H1 (cell line): ENCODE measurements around the gene DNAJC6. TPM values are rescaled to one million over a fixed set of nuclear protein-coding genes. Genes with fewer than 3 reads are reported as not detected.
A peak's percentile ranks its signal among the peaks of the same experiment; 100 is the strongest.

Experiments used
- CTCF ChIA-PET: fragments of 300-600 bp; sonication (Branson Sonifier 250); formaldehyde crosslinking; loops from one replicate; lab custom pipeline; 2021; ENCODE audit not compliant: partially characterized antibody; lab: Charles Lee
- POLR2A ChIA-PET: fragments of 300-600 bp; sonication (Branson Sonifier 250); formaldehyde crosslinking; loops from one replicate; lab custom pipeline; 2021; ENCODE audit warnings: inconsistent platforms; ENCODE audit not compliant: partially characterized antibody; lab: Charles Lee
- DNase-seq, 2 experiments: peaks; one replicate each; pipeline versions ENCODE4 v3.0.0 to v3.0.0-alpha.2; 2010 to 2022; ENCODE audit warnings: low spot score in 2 of 2, low read depth in 1 of 2, mixed read lengths in 1 of 2
- FAIRE-seq: peaks from 2 replicates; lab custom pipeline; 2011; peaks lifted over from hg19 to GRCh38; lab: Jason Lieb, UNC
- H2AFZ ChIP-seq: 2 replicates; pipeline ENCODE4 v1.8.1; 2012; ENCODE audit warnings: low read length, inconsistent platforms
- H2AK5ac ChIP-seq: 2 replicates; pipeline ENCODE4 v1.6.1; 2013; ENCODE audit warnings: low read depth, low read length
- H2BK120ac ChIP-seq: replicated peaks from 2 replicates; pipeline ENCODE3; 2013; ENCODE audit warnings: low read depth, low read length, inconsistent platforms
- H2BK12ac ChIP-seq: 2 replicates; pipeline ENCODE4 v1.6.1; 2013; ENCODE audit warnings: low read depth, low read length
- H2BK15ac ChIP-seq: 2 replicates; pipeline ENCODE4 v1.6.1; 2013; ENCODE audit warnings: low read length
- H2BK20ac ChIP-seq: 2 replicates; pipeline ENCODE4 v1.6.1; 2013; ENCODE audit warnings: low read length
- H2BK5ac ChIP-seq: 2 replicates; pipeline ENCODE4 v1.6.1; 2013; ENCODE audit warnings: low read depth, low read length
- H3K14ac ChIP-seq: 2 replicates; pipeline ENCODE4 v1.6.1; 2013; ENCODE audit warnings: inconsistent platforms; ENCODE audit not compliant: insufficient read length
- H3K18ac ChIP-seq: 2 replicates; pipeline ENCODE4 v1.6.1; 2013; ENCODE audit warnings: low read length; ENCODE audit errors: extremely low read depth
- H3K23ac ChIP-seq: 2 replicates; pipeline ENCODE4 v1.6.1; 2013; ENCODE audit warnings: inconsistent platforms; ENCODE audit not compliant: insufficient read length
- H3K23me2 ChIP-seq: 2 replicates; pipeline ENCODE4 v1.6.1; 2013; ENCODE audit warnings: low read depth, low read length
- H3K27ac ChIP-seq: 2 replicates; pipeline ENCODE4 v1.6.1; 2011; ENCODE audit warnings: low read depth, low read length, inconsistent platforms
- H3K27me3 ChIP-seq, 4 experiments: replicated peaks in 1 of 4; 1 replicate in 1 of 4; 2 replicates in 3 of 4; pipeline versions ENCODE4 v1.6.1 to v1.8.1; 2011 to 2013; ENCODE audit warnings: low read length in 3 of 4, mild to moderate bottlenecking in 3 of 4, inconsistent platforms in 2 of 4, mixed read lengths in 2 of 4, moderate library complexity in 1 of 4; ENCODE audit not compliant: control insufficient read depth in 3 of 4, insufficient read depth in 3 of 4; ENCODE audit errors: extremely low read depth in 1 of 4
- H3K36me3 ChIP-seq, 4 experiments: 2 replicates each; pipeline versions ENCODE4 v1.6.1 to v1.8.1; 2011 to 2013; ENCODE audit warnings: mild to moderate bottlenecking in 4 of 4, low read length in 3 of 4, moderate library complexity in 2 of 4, control low read depth in 1 of 4, inconsistent platforms in 1 of 4; ENCODE audit not compliant: insufficient read depth in 4 of 4, control insufficient read depth in 2 of 4
- H3K4ac ChIP-seq: replicated peaks from 2 replicates; pipeline ENCODE3; 2013; ENCODE audit warnings: low read length, low read depth, mixed read lengths, inconsistent platforms; ENCODE audit not compliant: insufficient read length
- H3K4me1 ChIP-seq, 4 experiments: replicated peaks in 1 of 4; 1 replicate in 1 of 4; 2 replicates in 3 of 4; pipeline versions ENCODE4 v1.6.1 to v1.8.1; 2011 to 2013; ENCODE audit warnings: low read length in 3 of 4, inconsistent platforms in 2 of 4, mixed read lengths in 1 of 4; ENCODE audit not compliant: insufficient read depth in 4 of 4, control insufficient read depth in 3 of 4
- H3K4me2 ChIP-seq, 2 experiments: 2 replicates each; pipeline versions ENCODE4 v1.6.1 to v1.8.1; 2011 to 2013; ENCODE audit warnings: low read depth in 2 of 2, low read length in 2 of 2, control low read depth in 1 of 2, inconsistent platforms in 1 of 2, mild to moderate bottlenecking in 1 of 2; ENCODE audit not compliant: insufficient read depth in 1 of 2
- H3K4me3 ChIP-seq, 4 experiments: fragments of 200-600, 300-600 bp in 1 of 4; sonication (generic), shearing (Covaris generic), sonication (Bioruptor Twin) in 1 of 4; 2 replicates each; pipeline versions ENCODE4 v1.5.1 to v1.8.1; 2011 to 2016; ENCODE audit warnings: low read length in 4 of 4, low read depth in 3 of 4, control low read depth in 2 of 4, inconsistent platforms in 2 of 4, mild to moderate bottlenecking in 2 of 4, mixed read lengths in 1 of 4, moderate library complexity in 1 of 4; ENCODE audit not compliant: insufficient read depth in 2 of 4; ENCODE audit errors: extremely low read depth in 1 of 4
- H3K56ac ChIP-seq: replicated peaks from 2 replicates; pipeline ENCODE3; 2013; ENCODE audit warnings: low read depth, mild to moderate bottlenecking, mixed read lengths, low read length, inconsistent platforms; ENCODE audit not compliant: insufficient read length
- H3K79me1 ChIP-seq: 2 replicates; pipeline ENCODE4 v1.6.1; 2013; ENCODE audit warnings: low read depth, low read length, control low read depth
- H3K79me2 ChIP-seq, 2 experiments: 2 replicates each; pipeline versions ENCODE4 v1.6.1 to v1.8.1; 2012 to 2013; ENCODE audit warnings: low read length in 2 of 2, mild to moderate bottlenecking in 2 of 2, inconsistent platforms in 1 of 2; ENCODE audit not compliant: insufficient read depth in 2 of 2, control insufficient read depth in 1 of 2
- H3K9ac ChIP-seq, 4 experiments: replicated peaks in 1 of 4; 1 replicate in 1 of 4; 2 replicates in 3 of 4; pipeline versions ENCODE4 v1.6.1 to v1.8.1; 2011 to 2013; ENCODE audit warnings: low read depth in 3 of 4, low read length in 3 of 4, control low read depth in 2 of 4, mild to moderate bottlenecking in 2 of 4, moderate library complexity in 2 of 4, inconsistent platforms in 1 of 4; ENCODE audit errors: extremely low read depth in 1 of 4
- H3K9me3 ChIP-seq, 2 experiments: 2 replicates each; pipeline versions ENCODE4 v1.6.1 to v1.8.1; 2012 to 2013; ENCODE audit warnings: mild to moderate bottlenecking in 2 of 2, moderate library complexity in 2 of 2, control low read depth in 1 of 2, inconsistent platforms in 1 of 2, low read depth in 1 of 2, low read length in 1 of 2, mixed read lengths in 1 of 2; ENCODE audit not compliant: insufficient read depth in 2 of 2
- H4K20me1 ChIP-seq, 2 experiments: replicated peaks in 1 of 2; 2 replicates each; pipeline versions ENCODE3 to v1.8.1; 2011 to 2013; ENCODE audit warnings: inconsistent platforms in 2 of 2, low read length in 2 of 2, mild to moderate bottlenecking in 1 of 2; ENCODE audit not compliant: insufficient read depth in 2 of 2, control insufficient read depth in 1 of 2
- H4K5ac ChIP-seq: 2 replicates; pipeline ENCODE4 v1.6.1; 2013; ENCODE audit warnings: low read length, low read depth, mixed read lengths, inconsistent platforms; ENCODE audit not compliant: insufficient read length
- H4K8ac ChIP-seq: 2 replicates; pipeline ENCODE4 v1.8.0; 2013; ENCODE audit warnings: mild to moderate bottlenecking, moderate library complexity, low read length, inconsistent platforms; ENCODE audit not compliant: insufficient read depth; ENCODE audit errors: extremely low read depth
- H4K91ac ChIP-seq: replicated peaks from 2 replicates; pipeline ENCODE3; 2013; ENCODE audit warnings: low read length, mixed read lengths, inconsistent platforms; ENCODE audit not compliant: insufficient read length
- BCL11A ChIP-seq, 2 experiments: IDR thresholded peaks; one replicate each; pipeline ENCODE4 v1.6.1; 2011; ENCODE audit warnings: low read depth in 2 of 2, low read length in 2 of 2, mild to moderate bottlenecking in 2 of 2
- NANOG ChIP-seq: IDR thresholded peaks from 2 replicates; pipeline ENCODE4 v1.6.1; 2011; ENCODE audit warnings: low read length, low read depth, mild to moderate bottlenecking, inconsistent platforms; ENCODE audit not compliant: insufficient read depth, poor library complexity, severe bottlenecking
- POLR2AphosphoS5 ChIP-seq: IDR thresholded peaks from 2 replicates; pipeline ENCODE4 v1.6.1; 2011; ENCODE audit warnings: low read depth, low read length
- SP1 ChIP-seq: IDR thresholded peaks from 2 replicates; pipeline ENCODE4 v1.6.1; 2011; ENCODE audit warnings: low read depth, low read length
- WGBS, 2 experiments: shearing (Covaris generic) in 1 of 2; methylation state at CpG; one replicate each; pipeline versions ENCODE4 v1.1.6 to v1.1.7; 2013 to 2015; ENCODE audit warnings: low lambda C conversion rate in 2 of 2, mixed read lengths in 2 of 2, inconsistent platforms in 1 of 2, low coverage in 1 of 2, missing lambda C conversion rate in 1 of 2; ENCODE audit not compliant: insufficient replicate concordance in 2 of 2, insufficient coverage in 1 of 2, insufficient read length in 1 of 2; ENCODE audit errors: extremely low coverage in 1 of 2, missing lambda C conversion rate in 1 of 2; 5-methylcytosine and 5-hydroxymethylcytosine counted together
- polyA plus RNA-seq, 7 experiments: library from polyadenylated mRNA; depleted of rRNA in 3 of 7; stranded (reverse) in 5 of 7; unstranded in 2 of 7; fragments of >200 nt in 5 of 7; fragments of 200-250 nt in 2 of 7; gene quantifications; 1 replicate in 5 of 7; 2 replicates in 1 of 7; 4 replicates in 1 of 7; pipeline versions ENCODE4 v1.2.1 to v1.2.3, GENCODE V29; 2011 to 2013; ENCODE audit warnings: missing spikeins in 2 of 7, mixed read lengths in 2 of 7
- total RNA-seq: library from RNA; stranded (reverse); fragmentation: NEBNext Ultra II Directional; extraction: Animal tissue kit (Norgen Biotek cat#: 25700); gene quantifications from 2 replicates; pipeline ENCODE4 v1.2.1, GENCODE V29; 2021

Gene DNAJC6
- total and polyA plus RNA-seq, 2 of the 8 experiments (the other 6 are each of a cell fraction or from before 2014, with no cell fraction given): 1.6 to 3.0 TPM

DNA sequence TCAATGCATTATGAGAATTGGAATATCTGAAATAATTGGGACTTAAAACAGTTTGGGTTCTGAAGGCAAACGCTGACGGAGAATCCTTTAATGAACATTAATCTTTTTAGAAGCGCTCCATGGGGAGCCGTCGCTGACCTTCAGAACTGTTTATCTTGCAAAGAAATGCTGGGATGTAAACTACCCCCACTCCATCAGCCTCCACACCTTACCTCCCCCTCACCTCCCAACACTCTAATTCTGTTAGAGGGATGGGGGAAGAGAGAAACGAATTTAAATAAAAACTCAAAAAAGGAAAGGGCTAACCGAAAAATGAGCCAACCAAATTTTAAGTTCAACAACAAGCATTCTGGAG lies 44.1 kb upstream of the DNAJC6 start:
- H4K8ac ChIP-seq: no peak overlapping the region
- no peak overlapping the region for H2AK5ac ChIP-seq
- H3K18ac ChIP-seq: no peak overlapping the region
- H3K23ac ChIP-seq: no peak overlapping the region
- no peak overlapping the region for H4K5ac ChIP-seq
- no peak for DNase-seq
- no peaks in the 10 kb centered on the region for H3K79me1 ChIP-seq
- no peaks in the 10 kb centered on the region; a peak in 3 of 7 replicates for H3K27me3 ChIP-seq
- no peak overlapping the region for H3K27ac ChIP-seq
- peaks cover 0 to 5% (median 3%) of the 10 kb centered on the region in 4 experiments; a peak in 5 of 7 replicates for H3K4me1 ChIP-seq
- FAIRE-seq: peak; percentile 7
- H3K36me3 ChIP-seq: no peaks in the 10 kb centered on the region
- TF ChIP-seq BCL11A (IDR thresholded peaks at IDR 0.05; ENCODE audit: low read depth in 2 of 2, low read length in 2 of 2): no peak
- TF ChIP-seq POLR2AphosphoS5: no peak
- peak; percentile 16; the same call in 1 of the 2 replicates for TF ChIP-seq SP1
- TF ChIP-seq NANOG: no peak
- TF ChIP-seq, all 59 proteins: peak for 1
- H3K14ac ChIP-seq: no peak overlapping the region
- no peak overlapping the region for H2BK20ac ChIP-seq
- no peak overlapping the region for H3K56ac ChIP-seq
- no peaks in the 10 kb centered on the region for H4K20me1 ChIP-seq
- no peak overlapping the region for H2AFZ ChIP-seq
- peak overlapping the region; percentile 41 to 73 (median 50) for H3K4me3 ChIP-seq
- no peaks in the 10 kb centered on the region for H3K79me2 ChIP-seq
- WGBS, 2 experiments: 0% methylated on average over 7 of the region's 7 CpGs; no CpG with 5 or more reads in 1 of the 2 experiments
- peak overlapping the region; percentile 59 to 73 for H3K4me2 ChIP-seq
- no peak overlapping the region for H2BK5ac ChIP-seq
- peaks cover 4% of the 10 kb centered on the region for H3K23me2 ChIP-seq
- CTCF ChIA-PET: interaction anchor here (0.5 to 3.8 kb wide), 5 partner anchors 14 to 422 kb away, joined by 3 to 15 read pairs (median 3); no protein-coding TSS in a partner anchor
- POLR2A ChIA-PET: interaction anchor here (0.8 to 1.5 kb wide), 4 partner anchors 10 to 44 kb away, joined by 3 to 8 read pairs (median 4); partner anchors contain the start of gene DNAJC6
- no peaks in the 10 kb centered on the region for H3K9me3 ChIP-seq
- H4K91ac ChIP-seq: no peak overlapping the region
- H3K4ac ChIP-seq: no peak overlapping the region
- H3K9ac ChIP-seq: no peak overlapping the region
- no peak overlapping the region for H2BK15ac ChIP-seq
- no peak overlapping the region for H2BK12ac ChIP-seq
- no peak overlapping the region for H2BK120ac ChIP-seq
